ENCODE results near the gene SORL1-AS1.

The SORL1-AS1 gene

DNA sequence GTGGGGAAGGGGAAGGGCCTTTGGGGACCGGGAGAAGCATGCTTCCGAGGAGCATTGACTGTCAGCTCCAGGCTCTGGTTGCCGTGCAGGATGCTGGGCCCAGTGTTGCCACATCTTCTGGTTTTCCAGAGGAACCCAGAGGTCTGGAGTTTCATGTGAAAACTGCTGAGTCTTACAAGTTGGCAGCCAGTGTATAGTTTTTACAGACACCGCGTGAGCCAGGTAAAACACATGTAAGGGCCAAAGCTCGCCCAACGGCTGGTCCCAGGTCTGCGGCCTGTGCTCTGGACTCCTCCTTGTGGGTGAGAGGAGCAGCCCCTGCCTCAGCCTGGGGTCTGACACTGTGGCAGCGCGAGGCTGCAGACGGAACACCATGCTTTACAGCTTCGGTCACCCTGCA is 18.4 kb upstream of the SORL1-AS1 start:
- no peak for TF ChIP-seq JUND (IDR thresholded peaks at IDR 0.05; ENCODE audit: low read depth)
- no peak for DNase-seq (ENCODE audit: low read depth in 1 of 2, low spot score in 1 of 2)
- in situ Hi-C loops (cut with HindIII; ENCODE audit: low pct_unique_long_range_greater_than_20kb, low sequenced_read_pairs), result no loop called here

DNA sequence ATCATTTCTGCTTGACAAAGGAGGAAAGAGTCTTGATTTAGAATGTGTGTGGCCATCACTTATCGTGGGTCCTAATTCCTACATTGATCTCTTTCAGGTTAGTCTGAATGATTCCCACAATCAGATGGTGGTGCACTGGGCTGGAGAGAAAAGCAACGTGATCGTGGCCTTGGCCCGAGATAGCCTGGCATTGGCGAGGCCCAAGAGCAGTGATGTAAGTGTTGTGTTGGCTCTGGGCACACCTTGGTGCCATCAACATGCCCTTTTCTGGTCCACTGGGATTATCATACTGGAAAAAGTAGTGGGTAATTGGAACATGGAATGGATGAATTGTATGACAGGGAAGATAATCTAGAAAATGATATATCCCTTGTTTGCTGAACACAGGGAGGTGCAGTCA is 17.1 kb upstream of the SORL1-AS1 start:
- in situ Hi-C loops (cut with HindIII; ENCODE audit: low pct_unique_long_range_greater_than_20kb, low sequenced_read_pairs), result no loop called here
- no peak for TF ChIP-seq JUND (IDR thresholded peaks at IDR 0.05; ENCODE audit: low read depth)
- no peak for DNase-seq (ENCODE audit: low read depth in 1 of 2, low spot score in 1 of 2)

DNA sequence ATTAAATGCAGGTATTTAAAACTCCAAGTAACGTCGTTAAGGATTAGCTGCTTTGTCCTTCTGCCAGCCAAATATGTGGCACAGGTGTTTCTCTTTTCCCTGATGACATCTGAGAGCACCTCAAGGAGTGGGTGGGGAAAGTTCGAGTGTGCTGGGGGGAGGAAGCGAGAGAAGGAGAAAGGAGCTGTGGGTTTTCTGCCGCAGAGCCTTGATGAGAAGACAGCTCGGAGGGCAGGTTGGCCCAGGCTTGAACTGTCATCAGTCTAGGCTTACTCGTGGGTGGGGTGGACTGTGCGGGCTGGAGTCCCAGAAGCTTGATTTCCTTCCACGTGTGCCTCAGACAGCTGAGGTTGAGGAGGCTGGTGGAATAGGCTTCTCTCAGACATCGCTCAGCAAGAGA is 15.2 kb upstream of the SORL1-AS1 start:
- in situ Hi-C loops (cut with HindIII; ENCODE audit: low pct_unique_long_range_greater_than_20kb, low sequenced_read_pairs), result no loop called here
- peak in 1 of 2 experiments; percentile 76 for DNase-seq (ENCODE audit: low read depth in 1 of 2, low spot score in 1 of 2)
- TF ChIP-seq JUND (IDR thresholded peaks at IDR 0.05; ENCODE audit: low read depth), result no peak

DNA sequence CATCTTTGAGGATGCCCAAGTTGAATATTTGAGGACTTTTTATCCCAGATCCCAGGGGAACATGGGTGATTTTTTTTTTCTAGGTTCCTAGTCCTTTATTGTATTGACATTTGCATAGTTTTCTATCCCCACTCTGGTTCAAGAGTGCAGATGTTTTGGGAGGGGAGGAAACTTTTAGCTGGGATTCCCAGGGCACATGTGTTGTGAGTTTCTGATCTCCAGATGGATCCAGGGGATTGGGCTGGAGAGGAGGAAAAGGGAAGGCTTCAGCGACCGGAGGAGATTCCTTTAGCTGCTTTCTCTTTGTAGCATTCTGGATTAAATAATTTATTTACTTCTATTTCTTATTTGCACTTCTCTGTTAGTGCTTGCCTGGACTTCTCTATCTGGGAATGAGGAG is 14.7 kb upstream of the SORL1-AS1 start:
- in situ Hi-C loops (cut with HindIII; ENCODE audit: low pct_unique_long_range_greater_than_20kb, low sequenced_read_pairs), result no loop called here
- DNase-seq (ENCODE audit: low read depth in 1 of 2, low spot score in 1 of 2), result no peak
- TF ChIP-seq JUND (IDR thresholded peaks at IDR 0.05; ENCODE audit: low read depth), result no peak

GRCh38 chr11:121466063-121466794 is 13.5 kb upstream of the SORL1-AS1 start:
- peak; percentile 99 for TF ChIP-seq JUND (IDR thresholded peaks at IDR 0.05; ENCODE audit: low read depth)
- in situ Hi-C loops (cut with HindIII; ENCODE audit: low pct_unique_long_range_greater_than_20kb, low sequenced_read_pairs), result no loop called here
- DNase-seq (ENCODE audit: low read depth in 1 of 2, low spot score in 1 of 2), result peak; percentile 89 to 98

DNA sequence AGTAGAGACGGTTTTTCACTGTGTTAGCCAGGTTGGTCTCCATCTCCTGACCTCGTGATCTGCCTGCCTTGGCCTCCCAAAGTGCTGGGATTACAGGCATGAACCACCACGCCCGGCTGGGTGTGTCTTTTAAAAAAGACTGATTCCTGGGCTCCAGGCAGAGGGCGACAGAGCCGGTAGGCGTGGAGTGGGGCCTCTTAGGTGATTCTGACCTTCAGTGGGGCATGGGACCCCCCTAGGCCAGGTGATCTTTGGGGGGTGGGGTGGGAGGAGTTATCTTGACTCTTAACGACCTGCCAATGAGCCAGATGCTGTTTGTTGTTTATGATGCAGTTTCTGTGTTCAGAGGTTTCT is 12.9 kb upstream of the SORL1-AS1 start:
- TF ChIP-seq JUND (IDR thresholded peaks at IDR 0.05; ENCODE audit: low read depth), result no peak
- no peak for DNase-seq (ENCODE audit: low read depth in 1 of 2, low spot score in 1 of 2)
- in situ Hi-C loops (cut with HindIII; ENCODE audit: low pct_unique_long_range_greater_than_20kb, low sequenced_read_pairs), result no loop called here

GRCh38 chr11:121464352-121464946 is 11.7 kb upstream of the SORL1-AS1 start:
- DNase-seq (ENCODE audit: low read depth in 1 of 2, low spot score in 1 of 2), result peak in 1 of 2 experiments; percentile 66
- in situ Hi-C loops (cut with HindIII; ENCODE audit: low pct_unique_long_range_greater_than_20kb, low sequenced_read_pairs), result no loop called here
- TF ChIP-seq JUND (IDR thresholded peaks at IDR 0.05; ENCODE audit: low read depth), result peak; percentile 77; the same call in 1 of the 2 replicates

DNA sequence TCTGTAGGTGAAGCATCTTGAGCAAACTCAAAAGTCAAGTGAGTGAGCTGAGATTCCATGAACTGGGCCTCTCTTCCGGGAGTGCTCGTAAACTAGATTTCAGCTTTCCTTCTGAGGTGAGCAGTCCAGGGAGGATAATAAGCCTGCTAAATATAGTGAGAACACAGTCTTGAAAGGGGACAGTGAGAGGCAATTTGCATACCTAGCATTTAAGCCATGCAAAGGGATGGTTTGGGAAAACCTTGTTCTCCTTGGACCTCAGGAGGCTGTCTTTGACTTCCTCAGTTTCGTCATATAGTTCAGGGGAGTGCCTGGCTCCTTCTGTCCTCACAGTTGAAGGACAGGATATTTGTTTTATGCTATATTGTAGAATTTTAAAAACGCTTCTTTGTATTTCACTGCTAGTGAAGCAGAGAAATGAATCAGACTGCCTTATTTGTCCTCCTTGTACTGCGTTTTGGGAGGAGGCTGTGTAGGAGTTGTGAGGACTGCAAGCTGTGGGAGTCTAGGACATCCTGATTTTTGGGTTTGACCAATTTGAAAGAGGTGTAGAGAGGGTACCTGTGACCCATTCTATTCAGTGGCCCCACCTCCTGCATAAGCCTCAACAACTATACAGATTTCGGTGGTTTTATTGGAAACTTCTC is 11.0 kb upstream of the SORL1-AS1 start:
- DNase-seq (ENCODE audit: low read depth in 1 of 2, low spot score in 1 of 2), result no peak
- TF ChIP-seq JUND (IDR thresholded peaks at IDR 0.05; ENCODE audit: low read depth), result no peak
- in situ Hi-C loops (cut with HindIII; ENCODE audit: low pct_unique_long_range_greater_than_20kb, low sequenced_read_pairs), result no loop called here

DNA sequence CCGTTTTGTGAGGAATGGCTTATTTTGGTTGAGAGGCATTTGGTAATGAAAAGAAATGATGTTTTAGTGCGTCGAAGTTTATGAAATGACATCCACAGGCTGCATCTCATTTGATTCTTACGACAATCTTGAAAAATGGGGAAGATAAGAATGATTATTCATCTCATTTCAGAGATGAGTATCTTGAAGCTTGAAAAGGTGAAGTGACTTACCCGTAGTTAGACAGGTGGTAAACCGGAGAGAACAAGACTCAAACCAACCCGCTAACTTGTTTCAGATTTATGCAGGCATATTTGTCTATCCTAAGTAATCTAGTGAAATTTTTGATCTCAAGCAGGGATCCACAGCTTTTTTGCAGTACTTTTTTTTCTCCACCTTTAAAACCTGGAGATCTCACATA is 9.1 kb upstream of the SORL1-AS1 start:
- TF ChIP-seq JUND (IDR thresholded peaks at IDR 0.05; ENCODE audit: low read depth), result no peak
- in situ Hi-C loops (cut with HindIII; ENCODE audit: low pct_unique_long_range_greater_than_20kb, low sequenced_read_pairs), result no loop called here
- DNase-seq (ENCODE audit: low read depth in 1 of 2, low spot score in 1 of 2), result no peak

DNA sequence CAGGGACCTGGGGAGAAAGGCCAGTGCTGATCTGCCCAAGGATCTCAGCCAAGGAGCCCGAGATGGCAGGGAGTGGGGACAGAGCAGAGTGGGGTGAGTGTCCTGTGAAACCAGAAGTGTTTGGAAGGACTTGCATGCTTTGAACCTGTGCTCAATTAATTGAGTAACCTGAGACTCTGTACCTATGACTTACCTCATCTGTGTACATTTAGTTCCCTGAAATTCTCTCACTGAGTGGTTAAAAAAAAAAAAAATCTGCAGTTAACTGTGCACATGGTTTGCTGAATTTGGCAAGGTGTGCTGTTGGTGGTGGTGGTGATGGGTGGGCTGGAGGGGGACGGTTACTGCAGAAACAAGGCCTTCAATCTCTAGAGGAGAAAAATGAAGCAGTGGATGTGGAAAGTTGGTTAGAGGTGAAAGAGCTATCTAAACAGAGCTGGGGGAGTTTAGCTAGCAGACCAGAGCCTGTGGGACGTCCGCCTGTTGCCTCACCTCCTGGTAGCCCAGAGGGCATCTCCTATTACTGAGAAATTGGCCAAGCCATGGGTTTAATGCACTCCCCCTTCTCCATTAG is 8.3 kb upstream of the SORL1-AS1 start:
- TF ChIP-seq JUND (IDR thresholded peaks at IDR 0.05; ENCODE audit: low read depth), result no peak
- DNase-seq (ENCODE audit: low read depth in 1 of 2, low spot score in 1 of 2), result peak in 1 of 2 experiments; percentile 79
- in situ Hi-C loops (cut with HindIII; ENCODE audit: low pct_unique_long_range_greater_than_20kb, low sequenced_read_pairs), result no loop called here

DNA sequence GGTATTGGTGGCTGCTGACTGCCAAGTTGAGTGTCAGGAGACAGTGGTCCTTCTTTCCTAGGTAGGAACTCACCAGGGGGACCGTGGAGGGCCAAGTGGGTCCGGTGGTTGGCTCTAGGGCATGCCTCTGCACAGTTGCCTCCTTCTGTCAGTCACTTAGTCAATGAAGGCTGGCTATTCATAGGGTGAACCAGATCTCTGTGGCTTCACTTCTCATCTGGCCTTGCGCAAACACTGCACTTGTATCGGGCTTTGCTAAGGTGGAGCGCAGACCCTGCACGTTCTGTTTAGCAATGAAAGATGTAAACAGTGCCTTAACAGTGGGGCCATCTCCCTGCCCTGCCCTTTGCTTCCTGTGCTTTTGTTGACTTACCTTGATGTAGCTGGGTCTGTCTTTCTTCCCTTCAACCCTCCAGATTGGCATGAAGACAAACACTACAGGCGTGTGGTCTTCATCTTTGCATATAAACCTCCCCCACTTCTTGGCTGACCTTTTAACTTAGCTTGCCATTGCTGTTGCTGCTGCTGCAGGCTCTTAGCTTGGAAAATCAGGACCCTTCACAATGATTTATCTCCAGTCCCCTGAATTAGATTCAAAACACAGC is 6.7 kb upstream of the SORL1-AS1 start:
- in situ Hi-C loops (cut with HindIII; ENCODE audit: low pct_unique_long_range_greater_than_20kb, low sequenced_read_pairs), result no loop called here
- TF ChIP-seq JUND (IDR thresholded peaks at IDR 0.05; ENCODE audit: low read depth), result no peak
- DNase-seq (ENCODE audit: low read depth in 1 of 2, low spot score in 1 of 2), result no peak

DNA sequence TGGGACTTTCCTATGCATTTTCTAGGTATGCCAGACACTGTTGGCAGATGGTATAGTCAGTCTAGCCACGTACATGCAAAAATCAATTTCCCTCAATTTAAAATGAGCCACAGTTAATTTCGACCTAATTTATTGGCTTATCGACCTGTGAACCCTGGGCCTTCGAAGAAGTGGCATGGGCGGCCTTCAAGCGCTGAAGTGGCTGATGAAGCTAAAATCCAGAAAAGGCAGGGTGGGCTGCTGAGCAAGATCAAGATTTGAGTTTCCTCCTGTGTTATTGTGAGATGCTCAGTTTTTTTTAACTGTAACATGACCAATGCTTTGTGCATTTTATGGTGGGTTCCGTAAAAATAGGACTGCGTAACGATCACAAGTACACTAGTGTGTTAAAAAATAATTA is 5.8 kb upstream of the SORL1-AS1 start:
- TF ChIP-seq JUND (IDR thresholded peaks at IDR 0.05; ENCODE audit: low read depth), result no peak
- no peak for DNase-seq (ENCODE audit: low read depth in 1 of 2, low spot score in 1 of 2)
- in situ Hi-C loops (cut with HindIII; ENCODE audit: low pct_unique_long_range_greater_than_20kb, low sequenced_read_pairs), result no loop called here
